ENCODE data around the gene ACR.
A peak's percentile ranks its signal among the peaks of the same experiment; 100 is the strongest.

The ACR gene

GRCh38 chr22:50702821-50703725 lies 34.9 kb upstream of the ACR start:
- no peak for DNase-seq

- no peak for DNase-seq
Observed at GRCh38 chr22:50703726-50704509, 34.1 kb upstream of the ACR start.

DNA sequence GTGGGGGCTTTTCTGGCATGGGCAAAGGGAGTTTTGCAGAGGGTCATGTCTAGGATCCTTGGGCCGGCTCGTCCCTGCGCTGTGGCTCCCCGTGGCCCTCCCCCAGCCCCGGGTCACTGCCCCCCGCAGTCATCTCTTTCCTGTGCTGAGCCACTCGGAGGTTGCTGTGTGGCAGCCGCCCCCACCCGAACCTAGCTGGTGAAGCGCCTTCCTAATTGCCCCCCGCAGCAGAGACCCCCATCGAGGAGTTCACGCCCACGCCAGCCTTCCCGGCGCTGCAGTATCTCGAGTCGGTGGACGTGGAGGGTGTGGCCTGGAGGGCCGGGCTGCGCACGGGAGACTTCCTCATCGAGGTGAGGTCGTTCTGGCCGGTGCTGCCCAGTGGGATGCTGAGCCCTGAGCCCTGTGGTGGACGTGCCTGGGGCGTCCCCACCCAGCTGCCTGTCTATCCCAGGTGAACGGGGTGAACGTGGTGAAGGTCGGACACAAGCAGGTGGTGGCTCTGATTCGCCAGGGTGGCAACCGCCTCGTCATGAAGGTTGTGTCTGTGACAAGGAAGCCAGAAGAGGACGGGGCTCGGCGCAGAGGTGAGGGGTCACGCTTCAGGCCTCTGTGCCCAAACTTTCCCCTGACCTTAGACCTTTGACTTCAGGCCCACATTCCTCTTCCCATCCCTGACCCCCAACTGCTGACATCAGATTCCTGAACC lies 33.3 kb upstream of the ACR start:
- no peak for DNase-seq

- peak; percentile 94 for DNase-seq
Observed at GRCh38 chr22:50705219-50705691, 32.7 kb upstream of the ACR start.

GRCh38 chr22:50705851-50706351 lies 32.1 kb upstream of the ACR start:
- no peak for DNase-seq

- DNase-seq: no peak
Observed at GRCh38 chr22:50706481-50707125, 31.4 kb upstream of the ACR start.

- DNase-seq: no peak
Observed at GRCh38 chr22:50708474-50708873, 29.5 kb upstream of the ACR start.

DNA sequence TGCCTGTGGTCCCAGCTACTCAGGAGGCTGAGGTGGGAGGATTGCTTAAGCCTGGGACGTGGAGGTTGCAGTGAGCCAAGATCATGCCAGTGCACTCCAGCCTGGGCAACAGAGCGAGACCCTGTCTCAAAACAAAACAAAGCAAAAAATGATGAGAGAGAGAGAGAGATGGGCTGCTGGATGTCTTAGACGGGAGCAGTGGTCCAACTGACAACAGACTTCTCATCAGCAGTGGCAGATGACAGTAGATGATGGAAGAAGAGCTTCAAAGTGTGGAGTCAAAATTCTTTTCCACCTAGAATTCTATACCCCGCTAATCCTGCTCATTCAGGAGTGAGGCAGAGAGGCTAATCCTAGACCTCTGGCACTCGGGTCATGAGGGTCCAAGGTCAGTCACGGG lies 29.0 kb upstream of the ACR start:
- no peak for DNase-seq

DNA sequence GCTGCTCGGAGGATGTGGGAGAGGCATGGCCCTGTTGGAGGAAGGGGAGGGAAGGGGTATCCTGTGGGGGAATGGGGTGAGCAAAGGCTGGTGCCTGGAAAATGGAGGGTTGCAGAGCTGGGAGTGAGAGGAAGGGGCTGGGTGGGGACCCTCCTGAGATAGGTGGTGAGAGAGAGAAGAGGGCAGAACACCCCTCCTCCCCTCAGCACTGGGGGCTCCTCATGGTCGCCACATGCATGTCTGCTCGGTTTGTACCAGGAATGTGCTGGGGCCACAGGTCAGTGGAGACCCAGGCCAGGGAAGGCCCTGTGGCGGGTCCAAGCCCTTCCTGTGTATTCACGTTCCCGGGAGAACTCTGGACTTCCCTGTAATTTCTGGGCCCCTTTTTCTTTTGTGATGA lies 27.8 kb upstream of the ACR start:
- no peak for DNase-seq

- DNase-seq: no peak
Observed at GRCh38 chr22:50710886-50711285, 27.1 kb upstream of the ACR start.

- DNase-seq: no peak
Observed at GRCh38 chr22:50711446-50712340, 26.3 kb upstream of the ACR start.

DNA sequence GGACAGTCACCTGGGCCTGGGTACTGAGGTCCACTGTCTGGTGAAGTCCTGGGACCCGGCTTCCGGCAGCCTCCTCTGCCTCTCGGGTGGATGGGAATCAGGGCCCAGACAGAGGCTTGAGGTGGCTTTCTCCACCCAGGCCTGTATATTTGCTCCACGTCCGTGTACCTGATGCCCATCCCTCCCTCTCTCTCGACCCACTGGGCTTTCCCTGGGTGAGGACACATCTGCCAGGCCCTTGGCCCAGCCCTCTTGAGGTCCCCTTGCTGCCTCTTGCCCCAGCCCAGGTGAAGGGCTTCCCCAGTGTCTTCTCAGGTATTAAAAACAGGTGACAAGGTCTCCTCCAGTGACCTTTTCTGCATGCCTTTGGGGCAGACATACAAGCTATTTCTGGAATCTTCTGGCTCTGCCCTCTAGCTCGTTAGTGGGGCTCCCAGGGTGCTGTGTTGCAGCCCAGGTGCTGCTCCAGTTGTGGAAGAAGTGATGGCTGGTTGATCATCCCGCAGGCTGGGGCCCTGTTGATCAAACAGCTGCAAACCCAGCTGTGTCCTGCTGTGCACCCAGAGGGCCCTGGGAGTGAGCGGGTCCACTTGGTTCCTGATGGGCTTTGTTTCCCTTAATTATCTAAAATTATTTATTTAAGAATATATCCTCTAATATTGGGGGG lies 25.5 kb upstream of the ACR start:
- no peak for DNase-seq

DNA sequence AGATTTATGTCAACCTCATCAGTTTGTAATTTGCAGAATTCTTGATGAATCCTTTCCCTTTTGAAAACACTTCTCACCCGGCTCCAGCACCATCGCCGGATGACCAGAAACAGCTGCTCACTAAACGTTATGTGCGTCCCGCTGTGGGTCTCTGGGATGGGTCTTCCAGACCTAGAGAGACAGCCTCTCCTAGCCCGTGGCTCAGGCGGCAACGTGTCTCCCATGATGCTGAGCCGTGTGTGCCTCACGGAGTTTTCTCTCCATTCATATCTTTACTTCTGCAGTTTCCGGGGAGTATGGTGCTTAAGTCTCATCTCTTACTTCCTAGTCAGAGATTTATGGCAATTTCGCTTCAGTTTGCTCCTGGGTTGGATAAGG lies 25.0 kb upstream of the ACR start:
- DNase-seq: no peak

DNA sequence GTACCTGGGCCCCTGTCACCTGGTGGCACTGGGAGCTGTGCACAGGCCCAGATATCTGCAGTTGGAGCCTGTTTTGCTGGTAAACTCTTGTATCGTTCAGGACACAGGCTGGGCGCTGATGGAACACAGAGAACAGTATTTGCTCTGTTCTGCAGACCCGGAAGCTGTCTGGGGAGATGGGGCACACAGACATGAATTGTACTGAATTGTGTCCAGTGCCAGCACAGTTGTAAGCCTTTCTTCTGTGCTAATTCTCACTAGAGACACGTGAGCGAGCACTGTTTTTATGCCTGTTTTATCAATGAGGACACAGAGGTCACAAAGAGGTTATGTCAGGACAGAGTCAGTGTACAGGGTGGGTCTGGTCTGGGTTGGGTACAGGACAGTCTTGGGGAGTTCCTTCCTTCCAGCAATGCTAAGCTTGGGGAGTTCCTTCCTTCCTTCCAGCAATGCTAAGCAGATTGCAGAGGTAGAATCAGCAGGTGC lies 24.4 kb upstream of the ACR start:
- no peak for DNase-seq

- DNase-seq: no peak
Observed at GRCh38 chr22:50714150-50714549, 23.9 kb upstream of the ACR start.

DNA sequence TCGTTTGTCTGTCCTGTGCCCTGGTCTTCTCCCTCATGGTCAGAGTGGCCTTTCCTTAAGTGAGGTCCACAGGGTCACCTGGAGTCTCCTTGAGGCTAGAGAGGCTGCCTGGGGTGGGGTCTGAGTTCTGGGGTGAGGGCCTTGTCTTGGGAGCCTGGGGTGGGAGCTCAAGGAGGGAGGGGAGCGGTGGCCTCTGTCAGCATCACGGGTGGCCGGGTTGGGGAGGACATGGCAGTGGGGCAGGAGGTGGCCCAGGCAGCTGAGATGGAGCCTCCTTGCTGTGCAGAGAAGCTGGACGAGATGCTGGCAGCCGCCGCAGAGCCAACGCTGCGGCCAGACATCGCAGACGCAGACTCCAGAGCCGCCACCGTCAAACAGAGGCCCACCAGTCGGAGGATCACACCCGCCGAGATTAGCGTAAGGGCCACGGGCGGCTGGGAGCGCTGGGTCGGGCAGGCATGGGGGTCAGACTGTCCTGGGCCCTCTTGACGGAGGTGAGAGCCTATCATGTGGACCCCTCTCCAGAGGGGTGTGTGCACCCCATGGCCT lies 23.3 kb upstream of the ACR start:
- no peak for DNase-seq

DNA sequence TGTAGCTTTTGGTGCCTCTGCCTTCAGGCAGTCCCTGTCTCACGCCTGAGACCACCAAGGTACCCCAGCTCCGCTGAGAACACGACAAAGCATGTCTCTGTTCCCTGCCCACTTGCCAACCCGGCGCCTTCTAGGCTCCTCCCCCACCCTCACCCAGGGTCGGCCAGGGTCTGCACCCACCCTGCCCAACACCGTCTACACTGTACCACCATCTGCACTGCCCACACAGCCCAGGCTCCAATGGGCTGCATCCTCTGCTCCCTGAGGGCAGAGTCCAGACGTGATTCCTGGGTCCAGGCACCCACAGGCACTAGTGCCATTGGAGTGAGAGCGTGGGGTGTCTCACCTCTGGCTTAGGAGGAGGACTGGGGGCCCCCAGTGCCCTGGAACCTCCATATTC lies 22.8 kb upstream of the ACR start:
- no peak for DNase-seq

- no peak for DNase-seq
Observed at GRCh38 chr22:50715776-50716175, 22.2 kb upstream of the ACR start.

DNA sequence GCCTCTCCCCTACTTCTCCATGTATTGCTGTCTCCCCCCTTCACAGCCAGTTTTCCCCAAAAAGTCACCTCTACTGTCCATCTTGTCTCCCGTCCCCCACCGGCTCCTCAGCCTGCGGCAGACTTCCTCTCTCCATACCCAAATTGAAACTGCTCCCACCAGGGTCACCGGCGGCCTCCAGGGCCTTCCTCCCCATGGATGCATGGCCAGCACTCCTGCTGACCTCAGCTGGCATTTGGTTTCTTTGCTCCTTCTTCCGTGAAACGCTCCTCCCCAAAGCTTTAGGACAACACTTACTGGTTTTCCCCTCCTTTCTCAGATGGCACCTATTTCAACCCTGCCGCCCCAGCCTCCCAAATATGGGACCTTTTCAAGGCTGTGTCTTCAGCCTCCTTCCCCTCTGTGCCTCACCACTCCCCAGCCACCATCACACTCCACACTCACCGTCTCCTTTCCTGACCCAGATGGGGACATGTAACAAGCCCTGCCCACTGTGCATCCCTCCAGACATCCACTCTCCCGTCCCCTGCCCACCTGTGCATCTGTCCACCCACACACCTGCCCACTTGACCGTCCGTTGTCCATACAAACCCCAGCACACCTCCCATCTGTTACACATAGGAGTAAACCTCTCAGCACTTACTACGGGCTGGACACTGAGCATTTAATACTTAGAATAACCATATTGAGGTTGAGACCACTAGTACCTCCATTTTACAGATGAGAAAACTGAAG lies 21.5 kb upstream of the ACR start:
- no peak for DNase-seq
